HG02973 (cell line): ENCODE results near the gene ERCC1.

Experiments used
- ATAC-seq: cut with Tn5 transposase; IDR thresholded peaks from one replicate; pipeline ENCODE4 v1.9.1; 2021; ENCODE audit warnings: moderate library complexity; ENCODE audit not compliant: unreplicated experiment

Gene ERCC1

GRCh38 chr19:45406226-45407090, 17.3 kb downstream of the ERCC1 start, which contains the start of gene POLR1G:
Gene POLR1G (plus strand): TSS chr19:45406644. CDS start chr19:45406697, 53 bp downstream.
- peak; percentile 58 for ATAC-seq

DNA sequence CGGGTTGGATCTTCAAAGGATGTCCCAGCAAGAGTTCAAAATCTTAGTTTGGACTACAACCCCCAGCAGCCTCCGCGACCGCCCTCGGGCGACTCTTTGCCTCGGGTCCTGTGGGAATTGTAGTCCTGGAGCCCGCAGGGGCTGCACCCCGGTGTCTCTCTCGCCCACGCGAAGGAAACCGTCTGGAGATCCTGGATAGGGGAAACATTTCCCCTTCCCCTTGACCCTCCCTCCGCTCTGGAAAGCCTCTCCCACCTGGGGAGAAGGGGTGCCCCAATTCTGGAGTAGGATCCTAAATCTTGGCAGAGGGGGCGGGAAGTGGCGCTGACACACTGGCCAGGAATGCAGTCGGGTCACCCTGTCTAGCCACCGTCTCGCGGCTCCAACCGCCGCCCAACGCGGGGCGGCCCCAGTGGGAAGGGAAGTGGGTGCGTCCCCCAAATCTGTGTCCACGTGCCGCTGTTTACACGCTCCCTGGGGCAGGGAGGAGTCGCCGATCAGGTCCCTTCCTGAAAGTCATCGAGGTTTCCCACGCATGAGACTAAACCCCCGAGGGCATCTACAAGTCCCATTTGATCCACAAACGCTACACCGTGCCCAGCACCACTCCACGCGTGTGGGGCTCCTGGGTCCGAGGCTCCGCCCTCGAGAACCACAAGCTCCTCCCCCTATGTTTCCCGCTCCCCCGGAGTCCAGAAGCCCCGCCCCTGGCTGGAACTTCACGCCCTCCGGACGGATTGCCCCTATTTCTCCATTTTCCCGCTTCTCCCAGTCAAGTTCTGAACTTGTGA, 18.1 kb downstream of the ERCC1 start:
- ATAC-seq, result peak; percentile 36

DNA sequence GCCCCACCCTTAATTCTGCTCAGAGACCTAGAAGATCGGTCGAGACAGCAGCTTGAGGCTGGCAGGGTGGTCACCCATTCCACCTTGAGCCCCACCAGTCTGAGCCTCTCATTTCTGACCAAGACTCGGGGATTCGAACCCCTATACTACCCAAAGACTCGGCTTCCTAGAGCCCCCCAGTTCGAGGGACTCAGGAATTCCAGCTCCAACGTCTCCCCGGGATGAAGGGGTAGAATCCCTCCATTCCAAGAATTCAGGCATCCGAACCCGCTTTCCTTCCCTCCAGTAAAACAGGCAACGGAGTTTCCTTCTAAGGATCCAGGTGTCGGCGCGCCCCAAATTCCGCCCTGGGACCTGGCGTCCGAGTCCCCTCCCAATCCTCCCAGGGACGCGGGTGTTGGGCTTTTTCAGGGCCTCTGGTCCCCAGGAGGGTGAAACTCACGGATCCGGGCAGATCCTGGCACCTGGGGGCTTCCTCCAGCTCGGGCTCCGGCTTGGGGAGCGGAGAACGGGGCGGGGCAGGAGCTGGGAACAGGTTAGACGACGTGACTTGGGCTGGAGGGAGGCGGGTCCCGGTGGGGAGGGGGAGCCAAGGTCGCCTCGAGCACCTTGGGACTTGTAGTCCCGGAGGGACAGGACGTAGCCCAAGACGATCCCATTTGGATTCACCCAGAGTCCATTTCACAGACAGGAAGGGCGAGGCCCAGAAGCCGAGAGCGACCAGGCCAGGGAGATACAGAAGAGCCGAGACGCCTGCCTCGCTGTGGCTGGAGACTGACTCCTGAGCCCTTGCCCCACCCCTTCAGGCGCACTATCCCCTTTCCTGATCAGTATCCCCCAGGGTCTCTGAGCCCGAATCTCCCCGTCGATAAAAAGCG, 18.9 kb downstream of the ERCC1 start, which contains the start of gene PPP1R13L:
Gene PPP1R13L, minus strand, starts transcription at position 513 of the 878 bp plus-strand sequence. CDS start 6,751 bp downstream, outside the sequence.
- ATAC-seq, result no peak

- ATAC-seq, result no peak
Observed at GRCh38 chr19:45403781-45404556, 19.7 kb downstream of the ERCC1 start.

GRCh38 chr19:45403272-45403671, 20.4 kb downstream of the ERCC1 start:
- ATAC-seq, result no peak

DNA sequence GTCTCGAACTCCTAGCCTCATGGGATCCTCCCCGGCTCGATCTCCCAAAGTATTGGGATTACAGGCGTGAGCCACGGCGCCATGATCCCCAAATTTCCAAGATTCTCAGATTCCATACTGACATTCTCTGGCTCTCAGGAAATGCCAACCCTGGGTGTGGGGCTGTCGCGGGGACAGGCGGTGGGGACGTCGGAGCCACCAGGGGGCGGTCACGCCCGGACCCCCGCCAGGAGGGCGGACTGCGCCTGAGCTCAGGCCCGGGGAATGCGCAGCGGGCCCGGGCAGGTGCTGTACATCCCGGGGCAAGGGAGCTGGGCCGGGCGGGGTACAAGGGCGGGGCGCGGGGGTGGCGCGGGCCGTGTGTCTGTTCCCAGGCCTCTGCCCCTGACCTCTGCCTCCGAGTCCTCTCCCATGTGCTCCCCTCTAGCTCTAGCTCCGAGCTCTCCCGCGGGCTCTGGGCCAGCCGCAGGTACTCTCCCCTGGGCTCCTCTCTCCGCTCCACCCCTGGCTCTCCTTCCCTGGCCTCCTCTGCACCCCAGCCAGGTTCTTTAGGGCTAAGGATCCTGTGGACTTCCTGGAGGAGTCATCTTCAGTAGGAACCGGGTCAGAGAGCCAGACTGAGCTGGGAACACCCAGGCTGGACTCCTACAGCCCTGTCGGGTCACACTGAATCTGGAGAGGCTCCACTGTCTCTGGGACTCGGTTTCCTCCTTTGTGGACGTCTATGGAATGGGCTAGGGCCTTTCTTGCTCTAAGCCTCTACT, 21.2 kb downstream of the ERCC1 start:
- ATAC-seq, result no peak

DNA sequence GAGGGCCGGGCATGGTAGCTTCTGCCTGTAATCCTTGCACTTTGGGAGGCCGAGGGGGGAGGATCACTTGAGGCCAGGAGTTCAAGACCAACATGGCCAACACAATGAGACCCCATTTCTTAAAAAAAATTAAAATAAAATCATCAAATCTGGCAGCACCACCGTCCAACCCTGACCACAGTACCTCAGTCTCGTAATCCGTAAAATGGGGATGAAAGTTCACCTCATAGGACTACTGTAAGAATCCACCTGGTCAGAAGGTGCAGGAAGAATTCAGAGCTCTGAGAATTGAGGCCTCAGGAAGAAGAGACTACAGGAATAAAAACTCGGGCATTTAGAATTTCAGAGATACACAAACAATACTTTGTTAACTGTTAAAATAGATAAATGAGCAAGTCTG, 21.9 kb downstream of the ERCC1 start:
- no peak for ATAC-seq

- no peak for ATAC-seq
Observed at GRCh38 chr19:45400192-45400591, 23.5 kb downstream of the ERCC1 start.

- ATAC-seq, result no peak
Observed at GRCh38 chr19:45395821-45396617, 27.7 kb downstream of the ERCC1 start.

DNA sequence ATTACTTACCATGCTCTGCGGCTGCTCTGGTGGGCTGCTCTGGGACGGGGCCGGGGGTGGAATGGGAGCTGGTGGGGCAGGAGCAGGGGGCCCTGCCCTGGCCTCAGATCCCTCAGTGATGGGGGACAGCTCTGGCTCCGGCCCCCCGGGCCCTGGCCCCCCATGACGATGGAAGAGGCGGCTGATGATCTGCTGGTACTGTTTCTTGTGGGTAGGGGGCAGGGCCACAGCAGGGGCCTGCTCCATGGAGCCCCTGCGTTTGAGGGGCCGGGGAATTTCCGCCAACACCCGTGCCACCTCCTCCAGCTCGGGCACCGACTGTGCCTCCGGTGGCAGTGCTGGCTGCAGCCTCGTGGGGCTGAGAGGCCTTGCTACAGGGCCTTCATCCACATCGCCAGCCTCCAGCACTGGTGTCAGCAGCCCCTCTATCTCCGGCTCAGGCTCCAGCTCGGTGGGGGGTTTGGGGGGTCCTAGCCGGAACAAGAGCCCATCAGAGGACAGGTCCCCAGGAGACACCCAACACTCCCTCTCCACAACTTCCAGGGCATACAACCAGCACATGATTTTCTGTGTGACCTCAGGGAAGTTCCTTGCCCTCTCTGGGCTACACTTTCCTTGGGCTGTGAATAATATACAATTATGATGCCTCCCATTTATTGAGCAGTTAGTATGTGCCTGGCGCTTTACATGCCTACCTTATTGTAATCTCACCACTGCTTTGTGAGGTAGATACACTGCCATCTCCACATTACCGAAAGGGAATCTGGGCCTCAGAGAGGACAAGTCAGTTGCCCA, 31.6 kb downstream of the ERCC1 start:
- no peak for ATAC-seq

- no peak for ATAC-seq
Observed at GRCh38 chr19:45391346-45391745, 32.4 kb downstream of the ERCC1 start.

DNA sequence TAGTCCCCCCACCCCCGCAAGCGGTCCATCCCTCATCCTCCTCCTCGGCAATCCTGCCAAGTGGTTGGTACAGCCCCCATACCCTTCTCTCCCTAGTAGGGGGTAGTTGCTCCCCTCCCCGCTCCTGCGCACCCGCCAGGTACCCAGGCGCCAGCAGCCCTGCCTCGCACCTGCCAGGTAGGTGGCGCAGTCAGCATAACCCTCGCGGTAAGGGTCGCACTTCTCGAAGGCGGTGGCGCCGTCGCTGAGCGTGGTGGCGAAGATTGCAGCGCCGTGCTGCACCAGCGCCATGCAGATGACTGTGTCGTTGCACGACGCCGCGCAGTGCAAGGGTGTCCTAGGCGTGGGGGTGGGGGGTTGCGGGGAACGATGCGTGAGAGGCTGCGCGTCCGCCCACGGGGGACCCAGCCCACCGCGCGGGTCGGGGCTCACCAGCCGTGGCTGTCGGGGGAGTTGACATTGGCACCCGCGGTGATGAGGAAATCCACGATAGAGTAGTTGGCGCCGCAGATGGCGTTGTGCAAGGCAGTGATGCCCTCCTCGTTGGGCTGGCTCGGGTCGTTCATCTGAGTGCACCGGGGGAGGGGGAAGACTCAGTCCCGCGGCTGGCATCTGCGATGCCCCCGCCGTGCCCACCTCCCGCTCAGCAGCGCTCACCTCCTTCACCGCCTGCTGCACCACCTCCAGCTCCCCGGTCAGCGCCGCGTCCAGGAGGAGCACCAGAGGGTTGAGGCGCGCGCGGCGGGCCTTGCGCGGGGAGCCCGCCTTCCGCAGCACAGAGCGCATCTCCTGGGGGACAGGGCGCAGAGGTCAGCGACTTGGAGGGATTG, 38.1 kb downstream of the ERCC1 start:
- no peak for ATAC-seq

DNA sequence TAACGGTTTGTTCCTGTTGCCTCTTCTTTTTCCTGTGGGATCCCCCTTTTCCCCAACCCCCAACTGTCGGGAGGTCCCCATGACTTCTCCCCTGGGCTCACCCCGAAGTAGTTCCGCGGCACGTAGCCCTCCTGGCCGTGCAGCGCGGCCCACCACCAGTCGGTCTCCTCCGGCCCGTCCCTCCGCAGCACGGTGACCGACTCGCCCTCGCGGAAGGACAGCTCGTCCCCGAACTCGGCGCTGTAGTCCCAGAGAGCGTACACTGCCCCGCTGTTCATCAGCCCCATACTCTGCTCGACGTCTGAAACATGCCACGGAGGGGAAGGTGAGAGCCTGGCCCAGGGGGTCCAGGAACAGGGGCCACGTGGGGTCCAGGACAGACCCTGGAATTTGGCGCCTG, 41.3 kb downstream of the ERCC1 start:
- ATAC-seq, result no peak

DNA sequence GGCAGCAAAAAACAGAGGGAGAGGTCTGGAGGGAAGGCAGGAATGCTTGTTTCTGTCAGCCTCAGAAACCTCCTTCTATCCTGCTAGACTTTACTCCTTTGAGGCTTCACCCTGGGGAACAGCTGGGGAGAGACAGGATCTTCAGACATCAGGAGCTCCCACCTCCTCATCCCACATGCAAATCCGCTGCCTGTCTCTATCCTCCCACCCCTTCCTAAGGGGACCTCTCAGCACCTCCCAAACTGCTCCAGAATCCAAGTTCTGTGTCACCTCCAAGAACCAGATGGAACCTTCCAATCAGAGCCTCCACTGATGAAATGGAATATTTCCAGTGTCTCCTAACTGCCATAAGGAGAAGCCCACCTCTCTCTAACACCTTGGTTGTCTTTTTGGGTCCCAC, 43.6 kb downstream of the ERCC1 start:
- no peak for ATAC-seq

- ATAC-seq, result no peak
Observed at GRCh38 chr19:45376045-45376724, 47.5 kb downstream of the ERCC1 start.
